Measurements from ENCODE around the gene PHF23. TPM values are rescaled to one million over a fixed set of nuclear protein-coding genes. Genes with fewer than 3 reads are reported as not detected.

The PHF23 gene
- total and polyA plus RNA-seq, 2 of the 4 experiments (the other 2 are of a cell fraction): 44.8 to 58.5 TPM

- no peak overlapping the region for H3K14ac ChIP-seq (replicated peaks; ENCODE audit: low read depth, low read length)
- DNase-seq (peak; percentile 31), ATAC-seq (ENCODE audit: low read depth) (peak; percentile 90)
- 80% methylated on average over 15 of the region's 26 CpGs; no CpG with 5 or more reads in 1 of the 2 experiments for WGBS, 2 experiments (ENCODE audit: extremely low coverage in 2 of 2, insufficient read length in 1 of 2)
- no TSS peak for BruUV-seq (replicated peaks)
- no peak overlapping the region for H2AK5ac ChIP-seq (ENCODE audit: low read depth, low read length)
- H4K91ac ChIP-seq (ENCODE audit: insufficient read depth, low read depth, low read length): no peak overlapping the region
- H2BK15ac ChIP-seq (ENCODE audit: low read depth, low read length): no peak overlapping the region
- H3K4ac ChIP-seq (ENCODE audit: low read depth, low read length): no peak overlapping the region
- H2BK20ac ChIP-seq (ENCODE audit: low read depth, low read length): no peak overlapping the region
- H4K20me1 ChIP-seq (ENCODE audit: insufficient read depth, low read length): peaks cover 12% of the 10 kb centered on the region
- no peak overlapping the region for H4K8ac ChIP-seq (ENCODE audit: low read depth in 2 of 2, low read length in 2 of 2)
- peak overlapping the region; percentile 32 for H2AFZ ChIP-seq (replicated peaks; ENCODE audit: low read length, poor library complexity)
- H3K9me1 ChIP-seq (ENCODE audit: insufficient read depth, low read length): no peaks in the 10 kb centered on the region
- H3K18ac ChIP-seq (ENCODE audit: low read depth, low read length): no peak overlapping the region
- no peak overlapping the region for H2BK5ac ChIP-seq (ENCODE audit: low read depth, low read length, poor library complexity, severe bottlenecking)
- H3K27ac ChIP-seq (ENCODE audit: insufficient read depth, low read length): no peak overlapping the region
- no peak overlapping the region for H3K23ac ChIP-seq (ENCODE audit: low read depth, low read length)
- no peak overlapping the region for H3K9ac ChIP-seq (ENCODE audit: low read depth, low read length)
- H3K9me3 ChIP-seq (ENCODE audit: control insufficient read depth, insufficient read depth, low read length): no peaks in the 10 kb centered on the region
- H3K27me3 ChIP-seq (ENCODE audit: control insufficient read depth, insufficient read depth, low read length): no peaks in the 10 kb centered on the region
- in situ Hi-C loops (cut with MboI; ENCODE audit: low sequenced_read_pairs): no loop called here
- no peak overlapping the region for H2BK120ac ChIP-seq (ENCODE audit: low read depth, low read length)
- CTCF ChIA-PET: no interaction called here
- POLR2A ChIA-PET (ENCODE audit: unreplicated experiment): no interaction called here
- intact Hi-C loops (cut with micrococcal nuclease): no loop called here
- no peak overlapping the region for H3K4me2 ChIP-seq (ENCODE audit: low read depth, low read length)
- no peak overlapping the region for H3K56ac ChIP-seq (ENCODE audit: extremely low read depth, insufficient read depth, low read length)
- peak overlapping the region; percentile 70 for H2AK9ac ChIP-seq (replicated peaks; ENCODE audit: low read depth, low read length, poor library complexity)
- H3K4me3 ChIP-seq (ENCODE audit: insufficient read depth, low read depth, low read length): no peak overlapping the region
- no peak overlapping the region for H4K5ac ChIP-seq (ENCODE audit: low read depth, low read length)
- dilution Hi-C loops (cut with HindIII; ENCODE audit: low sequenced_read_pairs, unreplicated experiment): no loop called here
- H3K4me1 ChIP-seq (ENCODE audit: control insufficient read depth, insufficient read depth, low read length): no peaks in the 10 kb centered on the region
- H3K36me3 ChIP-seq (ENCODE audit: control insufficient read depth, insufficient read depth, low read length): peaks cover 56% of the 10 kb centered on the region
- H3K79me1 ChIP-seq (ENCODE audit: low read depth in 1 of 2, low read length in 2 of 2): no peaks in the 10 kb centered on the region; a peak in 2 of 4 replicates
- TF ChIP-seq POLR2A (IDR thresholded peaks at IDR 0.05; ENCODE audit: low read depth, low read length) (no peak), FOS (IDR thresholded peaks at IDR 0.05; ENCODE audit: low read depth, low read length) (peak; percentile 63; the same call in 1 of the 2 replicates), CTCF (conservative IDR thresholded peaks at IDR 0.05; ENCODE audit: low read depth, low read length) (no peak), USF2 (IDR thresholded peaks at IDR 0.05; ENCODE audit: low read depth, low read length) (peak; percentile 64)
Measured at GRCh38 chr17:7191571-7192270, 47.5 kb downstream of the PHF23 start.

Data from IMR-90 (cell line).